ENCODE measurements around the gene VWC2.

The VWC2 gene

DNA sequence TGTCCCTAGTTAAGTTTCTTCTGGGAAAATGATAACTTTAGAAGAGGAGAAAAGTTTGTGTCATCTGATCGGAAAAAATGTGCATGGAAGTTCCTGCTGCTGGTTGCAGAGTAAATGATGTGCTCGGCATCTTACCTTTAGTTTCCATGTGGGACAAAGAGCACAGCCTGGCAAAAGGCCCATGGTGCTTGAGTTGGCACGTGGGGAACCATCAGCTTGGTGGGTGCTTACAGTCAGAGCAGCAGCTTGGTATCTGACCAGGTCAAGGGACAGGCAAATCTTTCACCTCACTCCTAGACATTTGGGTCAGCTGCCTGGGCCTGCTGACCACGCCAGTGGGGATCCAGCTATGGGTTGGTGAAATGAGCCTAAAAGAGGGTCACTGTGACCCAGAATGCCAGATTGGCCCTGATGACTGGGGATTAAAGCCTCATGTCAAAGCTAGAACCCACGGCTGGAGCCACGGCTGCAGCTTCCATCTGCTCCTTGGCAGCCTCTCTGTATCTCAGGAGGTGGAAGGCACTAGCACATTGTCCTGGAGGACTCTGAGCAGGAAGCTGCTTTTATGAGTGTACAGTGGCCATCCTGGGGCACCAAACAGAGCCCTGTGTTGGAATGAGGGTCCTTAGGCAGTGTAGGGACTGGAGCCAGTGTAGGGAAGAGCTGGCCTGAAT is 24.7 kb downstream of the VWC2 start:
- no peak overlapping the region for H3K4me3 ChIP-seq (ENCODE audit: low read length)
- no peak for TF ChIP-seq CTCF (conservative IDR thresholded peaks at IDR 0.05; ENCODE audit: low read length)
- no peak for DNase-seq (ENCODE audit: low read depth)

DNA sequence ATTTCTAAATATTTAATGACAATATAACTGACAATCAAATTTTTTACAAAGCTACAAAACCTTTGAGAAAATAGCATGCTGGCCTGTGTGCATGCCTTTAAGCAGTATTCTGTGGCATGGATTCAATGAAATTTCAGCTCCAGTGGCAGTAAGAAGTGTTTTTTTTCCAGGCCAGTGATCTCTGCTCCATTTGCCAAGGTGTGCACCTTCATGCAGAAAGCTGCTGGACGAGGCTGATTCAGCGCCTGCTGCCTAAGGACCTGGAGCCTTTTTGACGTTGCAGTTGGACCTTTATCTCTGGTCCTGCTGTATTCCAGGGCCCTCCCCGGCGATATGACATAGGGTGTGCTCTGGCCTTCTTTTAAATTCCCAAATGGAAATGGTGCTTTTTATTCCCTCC is 26.6 kb downstream of the VWC2 start:
- TF ChIP-seq CTCF (conservative IDR thresholded peaks at IDR 0.05; ENCODE audit: low read length): no peak
- H3K4me3 ChIP-seq (ENCODE audit: low read length): no peak overlapping the region
- no peak for DNase-seq (ENCODE audit: low read depth)

- no peak for TF ChIP-seq CTCF (conservative IDR thresholded peaks at IDR 0.05; ENCODE audit: low read length)
- no peak overlapping the region for H3K4me3 ChIP-seq (ENCODE audit: low read length)
- no peak for DNase-seq (ENCODE audit: low read depth)
Observed at GRCh38 chr7:49802600-49802999, 29.2 kb downstream of the VWC2 start.

GRCh38 chr7:49803812-49804211 is 30.4 kb downstream of the VWC2 start:
- no peak for DNase-seq (ENCODE audit: low read depth)
- no peak for TF ChIP-seq CTCF (conservative IDR thresholded peaks at IDR 0.05; ENCODE audit: low read length)
- H3K4me3 ChIP-seq (ENCODE audit: low read length): no peak overlapping the region

DNA sequence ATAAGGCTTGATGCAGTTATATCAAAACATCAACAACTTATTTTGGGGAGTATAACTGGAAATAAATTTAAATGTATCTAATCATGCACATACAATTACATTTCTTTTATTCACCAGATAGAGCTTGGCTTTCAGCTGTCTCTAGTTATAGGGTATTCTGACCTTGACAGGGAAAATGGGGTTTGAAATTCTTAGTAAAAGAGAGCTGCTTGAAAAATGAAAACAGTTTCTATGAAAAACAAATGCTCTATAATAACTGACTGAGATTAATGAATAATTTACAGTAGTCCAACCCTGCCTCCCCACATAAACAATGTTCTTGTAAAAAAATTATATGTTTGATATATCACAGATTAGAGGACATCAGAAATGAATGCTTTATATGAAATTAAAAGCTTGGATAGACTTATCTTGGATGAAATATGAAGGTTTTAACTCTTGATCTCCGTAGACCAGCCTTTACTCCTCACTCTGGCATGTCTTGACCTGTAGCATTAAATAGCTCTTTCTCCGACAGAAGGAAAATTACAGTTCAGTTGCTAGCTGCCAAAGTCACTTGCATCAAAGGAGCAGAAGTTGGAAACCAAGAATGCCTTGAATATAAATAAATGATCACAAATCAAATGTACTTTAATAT is 32.1 kb downstream of the VWC2 start:
- no peak for TF ChIP-seq CTCF (conservative IDR thresholded peaks at IDR 0.05; ENCODE audit: low read length)

GRCh38 chr7:49812534-49812933 is 39.1 kb downstream of the VWC2 start:
- no peak for TF ChIP-seq CTCF (conservative IDR thresholded peaks at IDR 0.05; ENCODE audit: low read length)
- no peak overlapping the region for H3K4me3 ChIP-seq (ENCODE audit: low read length)
- DNase-seq (ENCODE audit: low read depth): no peak

More for the DNA sequence above, 32.1 kb downstream of the VWC2 start:
- H3K4me3 ChIP-seq (ENCODE audit: low read length): no peak overlapping the region
- no peak for DNase-seq (ENCODE audit: low read depth)

- H3K4me3 ChIP-seq (ENCODE audit: low read length): no peak overlapping the region
- no peak for DNase-seq (ENCODE audit: low read depth)
- no peak for TF ChIP-seq CTCF (conservative IDR thresholded peaks at IDR 0.05; ENCODE audit: low read length)
Observed at GRCh38 chr7:49817279-49817678, 43.8 kb downstream of the VWC2 start.

Measured in AG10803 (cell line).